ENCODE measurements around the gene CLDN25.

The CLDN25 gene

GRCh38 chr11:113808931-113809330 lies 29.3 kb downstream of the CLDN25 start:
- DNase-seq (ENCODE audit: low read depth in 2 of 2): no peak

GRCh38 chr11:113814181-113814580 lies 34.6 kb downstream of the CLDN25 start:
- no peak for DNase-seq (ENCODE audit: low read depth in 2 of 2)

GRCh38 chr11:113817162-113817561 lies 37.6 kb downstream of the CLDN25 start:
- no peak for DNase-seq (ENCODE audit: low read depth in 2 of 2)

- no peak for DNase-seq (ENCODE audit: low read depth in 2 of 2)
These were observed 38.0 kb downstream of the CLDN25 start for GRCh38 chr11:113817626-113818025.

GRCh38 chr11:113818426-113818825 lies 38.8 kb downstream of the CLDN25 start:
- no peak for DNase-seq (ENCODE audit: low read depth in 2 of 2)

- no peak for DNase-seq (ENCODE audit: low read depth in 2 of 2)
These were observed 47.9 kb downstream of the CLDN25 start for GRCh38 chr11:113827477-113827876.

GRCh38 chr11:113828191-113828590 lies 48.6 kb downstream of the CLDN25 start:
- no peak for DNase-seq (ENCODE audit: low read depth in 2 of 2)

- DNase-seq (ENCODE audit: low read depth in 2 of 2): no peak
These were observed 50.2 kb downstream of the CLDN25 start for GRCh38 chr11:113829751-113830150.

Measured in fibroblast of skin of left biceps (primary cell).